ENCODE data around the gene PLS3.
"Not testable (repeated sequence)": the region's sequence is repeated elsewhere in the genome, so short reads cannot be mapped to it uniquely, and the experiment has no call there.

Gene PLS3

GRCh38 chrX:115560978-115561604, at the start of gene PLS3:
TSS of gene PLS3 (plus strand) at chrX:115561174. CDS start at chrX:115610251, 49,077 bp downstream.
- DNase-seq (ENCODE audit: low read depth, low spot score) = no peak

- DNase-seq (ENCODE audit: low read depth, low spot score) = no peak
These were observed 42.9 kb upstream of the PLS3 start for GRCh38 chrX:115518113-115518512.

- no peak for DNase-seq (ENCODE audit: low read depth, low spot score)
These were observed 39.2 kb upstream of the PLS3 start for GRCh38 chrX:115521741-115522140.

GRCh38 chrX:115522952-115523351, 38.0 kb upstream of the PLS3 start:
- no peak for DNase-seq (ENCODE audit: low read depth, low spot score)

- DNase-seq (ENCODE audit: low read depth, low spot score) = no peak
These were observed 35.5 kb upstream of the PLS3 start for GRCh38 chrX:115525486-115525885.

GRCh38 chrX:115531818-115532403, 29.1 kb upstream of the PLS3 start:
- DNase-seq (ENCODE audit: low read depth, low spot score) = no peak

- no peak for DNase-seq (ENCODE audit: low read depth, low spot score)
These were observed 27.5 kb upstream of the PLS3 start for GRCh38 chrX:115533485-115533884.

GRCh38 chrX:115534383-115534782, 26.6 kb upstream of the PLS3 start:
- DNase-seq (ENCODE audit: low read depth, low spot score) = no peak

GRCh38 chrX:115535421-115535820, 25.6 kb upstream of the PLS3 start:
- no peak for DNase-seq (ENCODE audit: low read depth, low spot score)

GRCh38 chrX:115535844-115536243, 25.1 kb upstream of the PLS3 start:
- DNase-seq (ENCODE audit: low read depth, low spot score) = no peak

GRCh38 chrX:115539841-115540240, 21.1 kb upstream of the PLS3 start:
- DNase-seq (ENCODE audit: low read depth, low spot score) = no peak

- DNase-seq (ENCODE audit: low read depth, low spot score) = not testable (repeated sequence)
These were observed 19.9 kb upstream of the PLS3 start for GRCh38 chrX:115541045-115541444.

GRCh38 chrX:115547448-115547847, 13.5 kb upstream of the PLS3 start:
- DNase-seq (ENCODE audit: low read depth, low spot score) = no peak

GRCh38 chrX:115549008-115549407, 12.0 kb upstream of the PLS3 start:
- no peak for DNase-seq (ENCODE audit: low read depth, low spot score)

- DNase-seq (ENCODE audit: low read depth, low spot score) = no peak
These were observed 7.8 kb upstream of the PLS3 start for GRCh38 chrX:115553171-115553570.

GRCh38 chrX:115559672-115560071, 1.3 kb upstream of the PLS3 start:
- no peak for DNase-seq (ENCODE audit: low read depth, low spot score)

GRCh38 chrX:115560211-115560977, 580 bp upstream of the PLS3 start:
- no peak for DNase-seq (ENCODE audit: low read depth, low spot score)

- DNase-seq (ENCODE audit: low read depth, low spot score) = no peak
These were observed 868 bp downstream of the PLS3 start for GRCh38 chrX:115561605-115562479.

GRCh38 chrX:115562480-115562847, 1.5 kb downstream of the PLS3 start:
- no peak for DNase-seq (ENCODE audit: low read depth, low spot score)

GRCh38 chrX:115563633-115564162, 2.7 kb downstream of the PLS3 start:
- DNase-seq (ENCODE audit: low read depth, low spot score) = no peak

- DNase-seq (ENCODE audit: low read depth, low spot score) = no peak
These were observed 3.3 kb downstream of the PLS3 start for GRCh38 chrX:115564243-115564642.

- no peak for DNase-seq (ENCODE audit: low read depth, low spot score)
These were observed 4.9 kb downstream of the PLS3 start for GRCh38 chrX:115565888-115566287.
